Suprapubic skin (tissue), 4 donors: ENCODE measurements around the gene KCND2. TPM values are rescaled to one million over a fixed set of nuclear protein-coding genes. Genes with fewer than 3 reads are reported as not detected.
"Not testable (repeated sequence)": the region's sequence is repeated elsewhere in the genome, so short reads cannot be mapped to it uniquely, and the experiment has no call there.

Experiments used
- DNase-seq, 2 donors: peaks; one replicate each; pipeline ENCODE4 v3.0.0-alpha.2; 2019; ENCODE audit warnings: low spot score in 2 of 2
- H3K27ac ChIP-seq: fragments of 200-600 bp; sonication (generic); one replicate; pipeline ENCODE4 v1.5.1; 2019
- H3K27me3 ChIP-seq: fragments of 200-600 bp; sonication (generic); one replicate; pipeline ENCODE4 v1.5.1; 2019
- H3K36me3 ChIP-seq: fragments of 200-600 bp; sonication (generic); one replicate; pipeline ENCODE4 v1.5.1; 2019
- H3K4me1 ChIP-seq: fragments of 200-600 bp; sonication (generic); one replicate; pipeline ENCODE4 v1.5.1; 2019
- H3K4me3 ChIP-seq: fragments of 200-600 bp; sonication (generic); one replicate; pipeline ENCODE4 v1.5.1; 2019; ENCODE audit warnings: mild to moderate bottlenecking
- H3K9me3 ChIP-seq: fragments of 200-600 bp; sonication (generic); one replicate; pipeline ENCODE4 v1.5.1; 2019
- CTCF ChIP-seq, 2 donors: fragments of 200-600 bp in 1 of 2; fragments of 450-650 bp in 1 of 2; sonication (generic) in 1 of 2; IDR thresholded peaks; one replicate each; pipeline ENCODE4 v1.5.1; 2016 to 2019; ENCODE audit warnings: antibody characterized with exemption in 2 of 2, mild to moderate bottlenecking in 1 of 2, moderate library complexity in 1 of 2
- EP300 ChIP-seq: sonication (generic); formaldehyde crosslinking; IDR thresholded peaks from one replicate; pipeline ENCODE4 v1.6.1; 2017; ENCODE audit warnings: antibody characterized with exemption
- POLR2A ChIP-seq, 2 donors: fragments of 450-650 bp; IDR thresholded peaks; one replicate each; pipeline ENCODE4 v1.6.1; 2017; ENCODE audit warnings: antibody characterized with exemption in 2 of 2, mild to moderate bottlenecking in 2 of 2, moderate library complexity in 2 of 2
- POLR2AphosphoS5 ChIP-seq, 3 donors: sonication (generic); formaldehyde crosslinking; IDR thresholded peaks; one replicate each; pipeline ENCODE4 v1.6.1; 2017; ENCODE audit warnings: antibody characterized with exemption in 3 of 3
- WGBS: methylation state at CpG from one replicate; pipeline ENCODE4 v1.1.5; 2018; 5-methylcytosine and 5-hydroxymethylcytosine counted together
- total RNA-seq, 4 donors: library from RNA; depleted of rRNA; stranded (reverse); fragments of >200 nt; gene quantifications; one replicate each; pipeline ENCODE4 v1.1.0, GENCODE V29; 2016

KCND2 gene
- total RNA-seq, 4 donors from 2014 or later = 0.16 TPM; not detected in 3

GRCh38 chr7:120684463-120684862 is 411.5 kb downstream of the KCND2 start:
- Histone ChIP-seq H3K27me3 (no peaks in the 10 kb centered on the region), H3K4me3 (no peak overlapping the region), H3K27ac (no peak overlapping the region), H3K9me3 (no peaks in the 10 kb centered on the region), H3K4me1 (no peaks in the 10 kb centered on the region), H3K36me3 (no peaks in the 10 kb centered on the region)
- no peak for DNase-seq
- TF ChIP-seq POLR2AphosphoS5 (IDR thresholded peaks at IDR 0.05) (no peak), POLR2A (IDR thresholded peaks at IDR 0.05) (no peak), EP300 (no peak), CTCF (IDR thresholded peaks at IDR 0.05) (no peak)
- 77% methylated on average over 6 of the region's 6 CpGs for WGBS

- Histone ChIP-seq H3K27me3 (no peaks in the 10 kb centered on the region), H3K27ac (no peak overlapping the region), H3K9me3 (no peaks in the 10 kb centered on the region), H3K36me3 (no peaks in the 10 kb centered on the region), H3K4me1 (no peaks in the 10 kb centered on the region), H3K4me3 (no peak overlapping the region)
- TF ChIP-seq EP300 (no peak), POLR2AphosphoS5 (IDR thresholded peaks at IDR 0.05) (no peak), POLR2A (IDR thresholded peaks at IDR 0.05) (no peak), CTCF (IDR thresholded peaks at IDR 0.05) (no peak)
- no peak for DNase-seq
- 77% methylated on average over 2 of the region's 2 CpGs for WGBS
These were observed 418.9 kb downstream of the KCND2 start for GRCh38 chr7:120691915-120692314.

GRCh38 chr7:120695848-120696247 is 422.9 kb downstream of the KCND2 start:
- H3K4me3 ChIP-seq = no peak overlapping the region
- no peak overlapping the region for H3K27ac ChIP-seq
- no peaks in the 10 kb centered on the region for H3K27me3 ChIP-seq
- no peaks in the 10 kb centered on the region for H3K9me3 ChIP-seq
- TF ChIP-seq EP300 = no peak
- no peak for TF ChIP-seq POLR2A (IDR thresholded peaks at IDR 0.05)
- TF ChIP-seq POLR2AphosphoS5 (IDR thresholded peaks at IDR 0.05) = no peak
- no peak for TF ChIP-seq CTCF (IDR thresholded peaks at IDR 0.05)
- no peak for DNase-seq
- no peaks in the 10 kb centered on the region for H3K4me1 ChIP-seq
- 53% methylated on average over 2 of the region's 2 CpGs for WGBS
- H3K36me3 ChIP-seq = no peaks in the 10 kb centered on the region

- Histone ChIP-seq H3K4me3 (no peak overlapping the region), H3K4me1 (no peaks in the 10 kb centered on the region), H3K9me3 (no peaks in the 10 kb centered on the region), H3K27ac (no peak overlapping the region), H3K27me3 (no peaks in the 10 kb centered on the region), H3K36me3 (no peaks in the 10 kb centered on the region)
- TF ChIP-seq EP300 = no peak
- TF ChIP-seq POLR2A (IDR thresholded peaks at IDR 0.05) = no peak
- TF ChIP-seq CTCF (IDR thresholded peaks at IDR 0.05) = no peak
- no peak for TF ChIP-seq POLR2AphosphoS5 (IDR thresholded peaks at IDR 0.05)
- no peak for DNase-seq
- WGBS = 60% methylated on average over 2 of the region's 2 CpGs
These were observed 427.8 kb downstream of the KCND2 start for GRCh38 chr7:120700796-120701195.

- H3K9me3 ChIP-seq, H3K4me3 ChIP-seq, H3K27ac ChIP-seq, H3K27me3 ChIP-seq, H3K4me1 ChIP-seq, DNase-seq, H3K36me3 ChIP-seq: not testable (repeated sequence)
- 76% methylated on average over 1 of the region's 1 CpG for WGBS
These were observed 429.4 kb downstream of the KCND2 start for GRCh38 chr7:120702408-120702807.

GRCh38 chr7:120703585-120704240 is 430.7 kb downstream of the KCND2 start:
- Histone ChIP-seq H3K9me3 (no peaks in the 10 kb centered on the region), H3K27me3 (no peaks in the 10 kb centered on the region), H3K4me3 (no peak overlapping the region), H3K27ac (no peak overlapping the region), H3K4me1 (no peaks in the 10 kb centered on the region), H3K36me3 (no peaks in the 10 kb centered on the region)
- no peak for DNase-seq
- TF ChIP-seq EP300 (no peak), CTCF (IDR thresholded peaks at IDR 0.05) (no peak), POLR2AphosphoS5 (IDR thresholded peaks at IDR 0.05) (no peak), POLR2A (IDR thresholded peaks at IDR 0.05) (no peak)
- 69% methylated on average over 3 of the region's 3 CpGs for WGBS
